ENCODE data around the gene UGT1A10. TPM values are rescaled to one million over a fixed set of nuclear protein-coding genes. Genes with fewer than 3 reads are reported as not detected.

UGT1A10 gene
- total and polyA plus RNA-seq, 10 of the 15 experiments (the other 5 are each of a cell fraction or from before 2014, with no cell fraction given): not detected

DNA sequence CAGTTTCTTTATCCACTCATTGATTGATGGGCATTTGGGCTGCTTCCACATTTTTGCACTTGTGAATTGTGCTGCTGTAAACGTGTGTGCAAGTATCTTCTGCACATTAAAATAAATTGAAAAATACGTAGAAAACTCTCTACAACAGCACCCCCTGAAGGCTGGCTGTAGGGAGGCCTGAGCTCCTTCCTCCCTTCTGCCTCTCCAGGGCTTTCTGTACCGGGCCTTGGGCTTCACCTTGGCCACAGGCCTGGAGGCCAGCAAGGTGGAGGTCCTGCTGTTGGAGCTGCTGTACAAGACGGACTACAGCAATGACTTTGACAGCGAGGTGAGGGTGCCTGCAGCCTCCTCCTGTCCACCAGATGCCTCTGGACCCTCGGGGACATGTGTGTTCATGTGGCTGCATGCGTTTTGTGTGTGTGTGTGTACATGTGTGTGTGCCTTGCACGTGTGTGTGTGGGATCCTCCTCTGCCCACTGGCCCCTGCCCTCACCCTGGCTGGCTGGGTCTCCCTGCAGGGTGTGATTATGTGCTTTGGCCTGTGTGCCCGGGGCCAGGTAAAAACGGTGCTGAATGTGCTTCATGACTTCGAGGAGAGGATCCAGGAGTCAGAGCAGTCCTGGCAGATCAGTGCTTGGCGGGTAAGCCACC is 171.1 kb downstream of the UGT1A10 start:
- H3K9me3 ChIP-seq (replicated peaks; ENCODE audit: control insufficient read depth, insufficient read depth, low read length): no peaks in the 10 kb centered on the region
- DNase-seq (ENCODE audit: low read depth, low spot score): no peak
- H2AFZ ChIP-seq (ENCODE audit: control insufficient read depth, low read depth, low read length): no peak overlapping the region
- H3K9ac ChIP-seq (ENCODE audit: control insufficient read depth, insufficient read depth, low read length): no peak overlapping the region
- H3K4me1 ChIP-seq (ENCODE audit: control insufficient read depth, insufficient read depth, low read length): no peaks in the 10 kb centered on the region
- 10% methylated on average over 12 of the region's 12 CpGs for WGBS (ENCODE audit: insufficient coverage, insufficient replicate concordance, low lambda C conversion rate, missing lambda C conversion rate)
- ChIA-PET CTCF (no interaction called here), POLR2A (no interaction called here), SMC1A (ENCODE audit: uncharacterized antibody, unreplicated experiment) (no interaction called here), RAD21 (ENCODE audit: unreplicated experiment) (no interaction called here)
- TF ChIP-seq BRCA1 (IDR thresholded peaks at IDR 0.05; ENCODE audit: low read depth, low read length): no peak
- no peak overlapping the region for H3K4me2 ChIP-seq (ENCODE audit: control insufficient read depth, insufficient read depth)
- no peaks in the 10 kb centered on the region for H3K36me3 ChIP-seq (ENCODE audit: control insufficient read depth in 2 of 2, insufficient read depth in 2 of 2, low read length in 1 of 2)
- in situ Hi-C loops (cut with MboI): no loop called here
- BruUV-seq (replicated peaks): no TSS peak
- no peaks in the 10 kb centered on the region; a peak in 2 of 4 replicates for H3K27me3 ChIP-seq (replicated peaks in 1 of 2; ENCODE audit: control insufficient read depth in 2 of 2, insufficient read depth in 2 of 2, low read length in 1 of 2)
- no peaks in the 10 kb centered on the region for H3K79me2 ChIP-seq (ENCODE audit: control insufficient read depth, insufficient read depth, low read length)
- H3K4me3 ChIP-seq: no peak overlapping the region
- intact Hi-C loops (cut with micrococcal nuclease; ENCODE audit: unreplicated experiment): no loop called here
- FAIRE-seq: no peak
- H4K20me1 ChIP-seq (ENCODE audit: control insufficient read depth, insufficient read depth): no peaks in the 10 kb centered on the region
- H3K27ac ChIP-seq (ENCODE audit: control insufficient read depth, insufficient read depth): no peak overlapping the region
- no peak for ATAC-seq

DNA sequence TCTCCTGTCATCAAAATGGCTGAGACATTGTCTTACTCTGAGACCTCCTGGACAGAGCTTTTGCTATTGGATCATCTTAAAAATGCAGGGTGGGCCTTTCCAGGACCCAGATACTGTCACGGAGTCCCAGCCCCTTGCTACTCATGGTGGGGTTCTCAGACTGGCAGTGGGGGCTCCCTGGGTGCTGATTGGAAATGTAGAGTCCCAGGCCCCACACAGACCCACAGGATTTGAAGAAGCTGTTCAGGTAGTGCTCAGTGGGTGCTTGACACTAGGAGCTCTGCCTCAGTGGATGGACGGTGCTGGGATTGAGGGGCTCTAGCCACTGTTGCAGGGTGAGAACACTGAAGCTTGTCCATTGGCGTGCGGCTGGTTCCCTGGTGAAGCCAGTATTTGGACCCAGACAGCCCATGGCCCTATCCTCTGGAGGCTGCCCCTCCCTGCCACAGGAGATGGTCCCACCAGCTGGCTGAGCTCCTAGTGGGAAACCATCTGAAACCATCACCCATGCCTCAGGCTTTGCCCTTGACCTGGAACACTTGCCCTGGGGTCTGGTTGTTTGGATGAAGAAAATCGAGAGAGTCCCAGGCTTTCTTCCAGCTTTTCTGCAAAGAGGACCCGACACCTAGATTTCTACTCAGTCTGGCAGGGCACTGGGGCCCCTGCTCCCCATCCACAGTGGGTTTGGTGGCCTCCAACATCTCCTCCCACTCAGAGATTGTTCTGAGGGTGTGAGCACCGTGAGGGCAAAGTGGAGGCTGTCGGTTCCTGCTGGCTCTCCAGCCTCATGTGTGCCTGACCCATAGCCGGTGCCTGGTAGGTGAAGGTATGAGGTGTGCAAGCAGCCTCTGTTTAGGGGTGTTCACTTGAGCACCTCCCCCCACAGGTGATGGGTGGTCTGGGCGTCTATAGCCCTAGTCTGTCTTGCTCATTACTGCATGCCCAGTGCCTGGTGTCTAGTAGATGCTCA is 172.0 kb downstream of the UGT1A10 start:
- no peak for ATAC-seq
- POLR2A ChIA-PET: no interaction called here
- no peaks in the 10 kb centered on the region for H3K4me1 ChIP-seq (ENCODE audit: control insufficient read depth, insufficient read depth, low read length)
- DNase-seq (ENCODE audit: low read depth, low spot score): no peak
- intact Hi-C loops (cut with micrococcal nuclease; ENCODE audit: unreplicated experiment): no loop called here
- CTCF ChIA-PET: no interaction called here
- BruUV-seq (replicated peaks): no TSS peak
- H3K79me2 ChIP-seq (ENCODE audit: control insufficient read depth, insufficient read depth, low read length): no peaks in the 10 kb centered on the region
- RAD21 ChIA-PET (ENCODE audit: unreplicated experiment): no interaction called here
- no peak overlapping the region for H3K27ac ChIP-seq (ENCODE audit: control insufficient read depth, insufficient read depth)
- no peaks in the 10 kb centered on the region for H3K9me3 ChIP-seq (replicated peaks; ENCODE audit: control insufficient read depth, insufficient read depth, low read length)
- H3K36me3 ChIP-seq (ENCODE audit: control insufficient read depth in 2 of 2, insufficient read depth in 2 of 2, low read length in 1 of 2): no peaks in the 10 kb centered on the region
- in situ Hi-C loops (cut with MboI): no loop called here
- FAIRE-seq: no peak
- no peaks in the 10 kb centered on the region; a peak in 2 of 4 replicates for H3K27me3 ChIP-seq (replicated peaks in 1 of 2; ENCODE audit: control insufficient read depth in 2 of 2, insufficient read depth in 2 of 2, low read length in 1 of 2)
- no peak overlapping the region for H3K9ac ChIP-seq (ENCODE audit: control insufficient read depth, insufficient read depth, low read length)
- SMC1A ChIA-PET (ENCODE audit: uncharacterized antibody, unreplicated experiment): no interaction called here
- TF ChIP-seq MTA3 (IDR thresholded peaks at IDR 0.05; ENCODE audit: borderline replicate concordance, low read length) (no peak), NFXL1 (IDR thresholded peaks at IDR 0.05; ENCODE audit: borderline replicate concordance) (no peak), RELA (IDR thresholded peaks at IDR 0.05; ENCODE audit: borderline replicate concordance, partially characterized antibody) (no peak), NR2C2 (IDR thresholded peaks at IDR 0.05; ENCODE audit: borderline replicate concordance, control insufficient read depth, insufficient read length, low read depth) (no peak), SIN3A (IDR thresholded peaks at IDR 0.05; ENCODE audit: low read depth, low read length) (no peak), POLR2A (IDR thresholded peaks at IDR 0.05; ENCODE audit: low read depth, low read length) (no peak), NFIC (IDR thresholded peaks at IDR 0.05; ENCODE audit: low read depth, low read length) (no peak)
- WGBS (ENCODE audit: insufficient coverage, insufficient replicate concordance, low lambda C conversion rate, missing lambda C conversion rate): 25% methylated on average over 10 of the region's 10 CpGs
- no peak overlapping the region for H3K4me3 ChIP-seq
- no peak overlapping the region for H3K4me2 ChIP-seq (ENCODE audit: control insufficient read depth, insufficient read depth)
- no peaks in the 10 kb centered on the region for H4K20me1 ChIP-seq (ENCODE audit: control insufficient read depth, insufficient read depth)
- no peak overlapping the region for H2AFZ ChIP-seq (ENCODE audit: control insufficient read depth, low read depth, low read length)

All from GM12878 (cell line).